NT2/D1 (cell line): ENCODE results near the gene ARHGAP25.

Experiments
- DNase-seq: peaks from one replicate; pipeline ENCODE4 v3.0.0-alpha.2; 2011; ENCODE audit warnings: low read depth, low spot score
- H3K27me3 ChIP-seq: 2 replicates; pipeline ENCODE4 v1.6.0; 2011; ENCODE audit warnings: mild to moderate bottlenecking; ENCODE audit not compliant: insufficient read length, insufficient read depth
- H3K36me3 ChIP-seq: 2 replicates; pipeline ENCODE4 v1.6.1; 2011; ENCODE audit warnings: mild to moderate bottlenecking, low read length, mixed read lengths; ENCODE audit not compliant: insufficient read depth, insufficient read length
- H3K4me1 ChIP-seq: 2 replicates; pipeline ENCODE4 v1.5.1; 2011; ENCODE audit not compliant: insufficient read depth, insufficient read length
- H3K4me3 ChIP-seq: 2 replicates; pipeline ENCODE4 v1.5.1; 2011; ENCODE audit warnings: low read depth; ENCODE audit not compliant: insufficient read length
- H3K9ac ChIP-seq: 2 replicates; pipeline ENCODE4 v1.6.0; 2011; ENCODE audit warnings: low read depth; ENCODE audit not compliant: insufficient read length
- H3K9me3 ChIP-seq: 2 replicates; pipeline ENCODE4 v1.5.1; 2011; ENCODE audit warnings: mild to moderate bottlenecking, low read length; ENCODE audit not compliant: insufficient read depth
- SUZ12 ChIP-seq: IDR thresholded peaks from 2 replicates; pipeline ENCODE4 v1.6.1; 2011; ENCODE audit not compliant: insufficient read length, insufficient read depth; ENCODE audit errors: extremely low read depth
- YY1 ChIP-seq: IDR thresholded peaks from 2 replicates; pipeline ENCODE4 v1.6.1; 2011; ENCODE audit not compliant: insufficient read length, insufficient read depth
- ZNF274 ChIP-seq: IDR thresholded peaks from 2 replicates; pipeline ENCODE4 v1.6.1; 2011; ENCODE audit warnings: mild to moderate bottlenecking, low read depth, low read length

ARHGAP25 gene

GRCh38 chr2:68837164-68837860 is 102.7 kb downstream of the ARHGAP25 start:
- TF ChIP-seq SUZ12 (no peak), ZNF274 (no peak), YY1 (no peak)
- H3K4me1 ChIP-seq, result no peaks in the 10 kb centered on the region
- H3K9ac ChIP-seq, result no peak overlapping the region
- H3K4me3 ChIP-seq, result no peak overlapping the region
- peak; percentile 57 for DNase-seq
- H3K36me3 ChIP-seq, result no peaks in the 10 kb centered on the region
- peaks cover 11% of the 10 kb centered on the region; the same call in 1 of the 2 replicates for H3K9me3 ChIP-seq
- no peaks in the 10 kb centered on the region for H3K27me3 ChIP-seq

- no peak for DNase-seq
- H3K9ac ChIP-seq, result no peak overlapping the region
Measured at GRCh38 chr2:68837861-68838341, 103.3 kb downstream of the ARHGAP25 start.

GRCh38 chr2:68838641-68839040 is 104.0 kb downstream of the ARHGAP25 start:
- H3K27me3 ChIP-seq, result no peaks in the 10 kb centered on the region

More at GRCh38 chr2:68837861-68838341, 103.3 kb downstream of the ARHGAP25 start:
- Histone ChIP-seq H3K4me3 (no peak overlapping the region), H3K36me3 (no peaks in the 10 kb centered on the region), H3K4me1 (no peaks in the 10 kb centered on the region), H3K27me3 (no peaks in the 10 kb centered on the region), H3K9me3 (peaks cover 11% of the 10 kb centered on the region; the same call in 1 of the 2 replicates)
- TF ChIP-seq ZNF274 (no peak), YY1 (no peak), SUZ12 (no peak)

GRCh38 chr2:68839260-68839833 is 104.7 kb downstream of the ARHGAP25 start:
- Histone ChIP-seq H3K36me3 (no peaks in the 10 kb centered on the region), H3K27me3 (no peaks in the 10 kb centered on the region), H3K9me3 (peaks cover 11% of the 10 kb centered on the region; the same call in 1 of the 2 replicates), H3K4me1 (no peaks in the 10 kb centered on the region), H3K9ac (no peak overlapping the region), H3K4me3 (no peak overlapping the region)
- TF ChIP-seq ZNF274 (no peak), YY1 (no peak), SUZ12 (no peak)
- DNase-seq, result no peak

More at GRCh38 chr2:68838641-68839040, 104.0 kb downstream of the ARHGAP25 start:
- H3K4me3 ChIP-seq, result no peak overlapping the region
- TF ChIP-seq YY1 (no peak), ZNF274 (no peak), SUZ12 (no peak)
- no peak for DNase-seq
- H3K36me3 ChIP-seq, result no peaks in the 10 kb centered on the region
- H3K9me3 ChIP-seq, result peaks cover 11% of the 10 kb centered on the region; the same call in 1 of the 2 replicates
- no peak overlapping the region for H3K9ac ChIP-seq
- H3K4me1 ChIP-seq, result no peaks in the 10 kb centered on the region

GRCh38 chr2:68845043-68845442 is 110.4 kb downstream of the ARHGAP25 start:
- no peak for DNase-seq
- Histone ChIP-seq H3K9me3 (no peaks in the 10 kb centered on the region), H3K4me3 (no peak overlapping the region), H3K9ac (no peak overlapping the region), H3K4me1 (no peaks in the 10 kb centered on the region), H3K36me3 (no peaks in the 10 kb centered on the region), H3K27me3 (no peaks in the 10 kb centered on the region)
- no peak for TF ChIP-seq ZNF274
- TF ChIP-seq YY1, result no peak
- TF ChIP-seq SUZ12, result no peak

- TF ChIP-seq ZNF274 (no peak), SUZ12 (no peak), YY1 (no peak)
- DNase-seq, result no peak
- Histone ChIP-seq H3K36me3 (no peaks in the 10 kb centered on the region), H3K4me3 (no peak overlapping the region), H3K9me3 (no peaks in the 10 kb centered on the region), H3K27me3 (no peaks in the 10 kb centered on the region), H3K4me1 (no peaks in the 10 kb centered on the region), H3K9ac (no peak overlapping the region)
Measured at GRCh38 chr2:68846091-68846490, 111.5 kb downstream of the ARHGAP25 start.

GRCh38 chr2:68847751-68848150 is 113.1 kb downstream of the ARHGAP25 start:
- Histone ChIP-seq H3K9me3 (no peaks in the 10 kb centered on the region), H3K36me3 (no peaks in the 10 kb centered on the region), H3K27me3 (no peaks in the 10 kb centered on the region), H3K4me3 (no peak overlapping the region), H3K4me1 (no peaks in the 10 kb centered on the region), H3K9ac (no peak overlapping the region)
- DNase-seq, result no peak
- TF ChIP-seq YY1 (no peak), SUZ12 (no peak), ZNF274 (no peak)
